ENCODE results near the gene PLEKHM3. TPM values are rescaled to one million over a fixed set of nuclear protein-coding genes. Genes with fewer than 3 reads are reported as not detected.

The PLEKHM3 gene
- total and polyA plus RNA-seq, 2 of the 13 experiments (the other 11 are each of a cell fraction or from before 2014, with no cell fraction given) = 4.5 to 4.7 TPM

DNA sequence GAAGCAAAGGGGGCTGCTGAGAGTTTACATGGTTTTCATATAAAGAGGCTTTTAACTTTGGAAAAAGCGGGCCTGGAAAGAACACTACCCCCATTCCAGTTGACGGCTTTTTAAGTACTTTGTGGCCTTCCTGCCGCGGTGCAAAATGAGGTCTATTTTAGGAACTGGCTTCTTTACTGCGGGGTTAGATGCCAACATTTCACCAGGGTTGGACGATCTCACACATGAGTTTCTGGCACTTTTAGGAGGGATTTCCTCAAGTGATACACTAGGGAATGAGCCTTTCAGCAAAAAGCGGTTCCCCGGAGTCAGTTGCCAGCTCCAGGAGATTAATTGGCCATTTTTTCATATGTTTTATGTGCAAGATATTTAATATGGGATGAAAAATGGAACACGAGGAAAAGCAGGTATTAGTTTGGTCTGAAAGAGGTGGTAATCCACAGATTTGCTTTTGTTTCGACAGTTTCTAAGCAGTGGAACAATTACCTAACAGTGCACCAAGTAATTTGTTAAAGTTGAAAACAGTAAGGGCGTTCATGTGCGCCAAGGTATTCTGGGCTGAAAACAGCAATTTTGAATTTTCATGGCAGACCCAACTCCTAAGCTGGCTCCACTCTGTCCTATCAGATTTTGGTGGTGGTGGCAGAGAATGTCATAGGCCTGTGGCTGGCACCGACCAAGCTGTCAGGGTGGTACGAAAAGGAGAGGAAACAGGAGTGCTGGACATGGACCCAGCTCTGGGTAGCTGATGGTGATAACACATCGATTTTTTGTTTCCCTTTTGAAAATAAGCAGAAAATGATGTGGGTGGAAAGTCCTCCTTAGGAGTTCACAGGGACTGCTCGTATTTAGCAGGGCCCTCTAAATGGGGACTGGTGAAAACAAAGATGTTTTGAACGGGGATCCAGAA is 200.0 kb downstream of the PLEKHM3 start:
- Histone ChIP-seq H3K36me3 (replicated peaks in 1 of 2; ENCODE audit: control insufficient read depth in 1 of 2, insufficient read depth in 2 of 2, low read length in 2 of 2) (no peaks in the 10 kb centered on the region), H3K9ac (ENCODE audit: insufficient read depth, low read depth, low read length) (no peak overlapping the region), H4K20me1 (ENCODE audit: insufficient read depth, low read length) (no peaks in the 10 kb centered on the region), H3K27me3 (ENCODE audit: control insufficient read depth in 1 of 2, insufficient read depth in 2 of 2, low read length in 2 of 2) (no peaks in the 10 kb centered on the region), H3K4me3 (replicated peaks in 1 of 3; ENCODE audit: insufficient read depth in 1 of 3, low read depth in 2 of 3, low read length in 3 of 3) (no peak overlapping the region), H3K79me2 (ENCODE audit: insufficient read depth, low read length) (no peaks in the 10 kb centered on the region), H3K27ac (ENCODE audit: extremely low read length, insufficient read depth, low read length) (peak overlapping the region; percentile 3), H2AFZ (ENCODE audit: low read length) (no peak overlapping the region), H3K4me2 (ENCODE audit: low read depth, low read length) (no peak overlapping the region), H3K4me1 (ENCODE audit: insufficient read depth, low read length) (peaks cover 100% of the 10 kb centered on the region), H3K9me3 (ENCODE audit: low read length) (no peaks in the 10 kb centered on the region)
- 95% methylated on average over 17 of the region's 17 CpGs for WGBS (ENCODE audit: low lambda C conversion rate)
- ChIA-PET CTCF (ENCODE audit: low intra/inter-chr PET ratio, low total read pairs) (no interaction called here), POLR2A (interaction anchor here (0.6 to 11.4 kb wide), 6 partner anchors 14 to 101 kb away, joined by 3 to 204 read pairs (median 6); partner anchors contain the start of gene FZD5)
- ATAC-seq (no peak), FAIRE-seq (no peak), DNase-seq (ENCODE audit: low spot score) (no peak)
- no TSS peak for BruUV-seq (replicated peaks)
- intact Hi-C loops (cut with micrococcal nuclease; ENCODE audit: unreplicated experiment) (loop anchor here (5.0 to 10.0 kb wide), 2 partner anchors 200 to 207 kb away; partner anchors contain the start of gene METTL21A), in situ Hi-C loops (cut with HindIII; ENCODE audit: extremely low pct_ligation_motif_present, low pct_unique_long_range_greater_than_20kb) (loop anchor here (5.0 kb wide), 1 partner anchor 58 kb away; the partner anchor contains the start of gene FZD5)
- TF ChIP-seq NPAS2 (CRISPR knock-in tag; IDR thresholded peaks at IDR 0.05; ENCODE audit: borderline replicate concordance) = no peak
- TF ChIP-seq CBFB (CRISPR knock-in tag; IDR thresholded peaks at IDR 0.05) = no peak
- TF ChIP-seq, protein P1, sequence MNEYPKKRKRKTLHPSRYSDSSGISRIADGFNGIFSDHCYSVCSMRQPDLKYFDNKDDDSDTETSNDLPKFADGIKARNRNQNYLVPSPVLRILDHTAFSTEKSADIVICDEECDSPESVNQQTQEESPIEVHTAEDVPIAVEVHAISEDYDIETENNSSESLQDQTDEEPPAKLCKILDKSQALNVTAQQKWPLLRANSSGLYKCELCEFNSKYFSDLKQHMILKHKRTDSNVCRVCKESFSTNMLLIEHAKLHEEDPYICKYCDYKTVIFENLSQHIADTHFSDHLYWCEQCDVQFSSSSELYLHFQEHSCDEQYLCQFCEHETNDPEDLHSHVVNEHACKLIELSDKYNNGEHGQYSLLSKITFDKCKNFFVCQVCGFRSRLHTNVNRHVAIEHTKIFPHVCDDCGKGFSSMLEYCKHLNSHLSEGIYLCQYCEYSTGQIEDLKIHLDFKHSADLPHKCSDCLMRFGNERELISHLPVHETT (CRISPR knock-in tag; conservative IDR thresholded peaks at IDR 0.05) = no peak
- 0 out of 2 replicates have a peak, but pooled peaks have one; percentile 11 for TF ChIP-seq SALL1 (CRISPR knock-in tag; IDR thresholded peaks at IDR 0.05)
- 0 out of 2 replicates have a peak, but pooled peaks have one; percentile 6 for TF ChIP-seq CCDC6 (CRISPR knock-in tag; IDR thresholded peaks at IDR 0.05)
- TF ChIP-seq SCMH1 (CRISPR knock-in tag; IDR thresholded peaks at IDR 0.05; ENCODE audit: borderline replicate concordance) = no peak
- TF ChIP-seq ZNF737 (CRISPR knock-in tag; IDR thresholded peaks at IDR 0.05; ENCODE audit: borderline replicate concordance) = no peak
- no peak for TF ChIP-seq LCORL (IDR thresholded peaks at IDR 0.05)
- peak; percentile 51 for TF ChIP-seq LCORL (CRISPR knock-in tag; IDR thresholded peaks at IDR 0.05)
- TF ChIP-seq, protein P2, sequence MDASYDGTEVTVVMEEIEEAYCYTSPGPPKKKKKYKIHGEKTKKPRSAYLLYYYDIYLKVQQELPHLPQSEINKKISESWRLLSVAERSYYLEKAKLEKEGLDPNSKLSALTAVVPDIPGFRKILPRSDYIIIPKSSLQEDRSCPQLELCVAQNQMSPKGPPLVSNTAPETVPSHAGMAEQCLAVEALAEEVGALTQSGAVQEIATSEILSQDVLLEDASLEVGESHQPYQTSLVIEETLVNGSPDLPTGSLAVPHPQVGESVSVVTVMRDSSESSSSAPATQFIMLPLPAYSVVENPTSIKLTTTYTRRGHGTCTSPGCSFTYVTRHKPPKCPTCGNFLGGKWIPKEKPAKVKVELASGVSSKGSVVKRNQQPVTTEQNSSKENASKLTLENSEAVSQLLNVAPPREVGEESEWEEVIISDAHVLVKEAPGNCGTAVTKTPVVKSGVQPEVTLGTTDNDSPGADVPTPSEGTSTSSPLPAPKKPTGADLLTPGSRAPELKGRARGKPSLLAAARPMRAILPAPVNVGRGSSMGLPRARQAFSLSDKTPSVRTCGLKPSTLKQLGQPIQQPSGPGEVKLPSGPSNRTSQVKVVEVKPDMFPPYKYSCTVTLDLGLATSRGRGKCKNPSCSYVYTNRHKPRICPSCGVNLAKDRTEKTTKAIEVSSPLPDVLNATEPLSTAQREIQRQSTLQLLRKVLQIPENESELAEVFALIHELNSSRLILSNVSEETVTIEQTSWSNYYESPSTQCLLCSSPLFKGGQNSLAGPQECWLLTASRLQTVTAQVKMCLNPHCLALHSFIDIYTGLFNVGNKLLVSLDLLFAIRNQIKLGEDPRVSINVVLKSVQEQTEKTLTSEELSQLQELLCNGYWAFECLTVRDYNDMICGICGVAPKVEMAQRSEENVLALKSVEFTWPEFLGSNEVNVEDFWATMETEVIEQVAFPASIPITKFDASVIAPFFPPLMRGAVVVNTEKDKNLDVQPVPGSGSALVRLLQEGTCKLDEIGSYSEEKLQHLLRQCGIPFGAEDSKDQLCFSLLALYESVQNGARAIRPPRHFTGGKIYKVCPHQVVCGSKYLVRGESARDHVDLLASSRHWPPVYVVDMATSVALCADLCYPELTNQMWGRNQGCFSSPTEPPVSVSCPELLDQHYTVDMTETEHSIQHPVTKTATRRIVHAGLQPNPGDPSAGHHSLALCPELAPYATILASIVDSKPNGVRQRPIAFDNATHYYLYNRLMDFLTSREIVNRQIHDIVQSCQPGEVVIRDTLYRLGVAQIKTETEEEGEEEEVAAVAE (CRISPR knock-in tag; IDR thresholded peaks at IDR 0.05; ENCODE audit: borderline replicate concordance) = no peak
- no peak for TF ChIP-seq MLLT10 (CRISPR knock-in tag; IDR thresholded peaks at IDR 0.05)
- no peak for TF ChIP-seq ZNF383 (CRISPR knock-in tag; IDR thresholded peaks at IDR 0.05; ENCODE audit: borderline replicate concordance)
- TF ChIP-seq, protein P3, sequence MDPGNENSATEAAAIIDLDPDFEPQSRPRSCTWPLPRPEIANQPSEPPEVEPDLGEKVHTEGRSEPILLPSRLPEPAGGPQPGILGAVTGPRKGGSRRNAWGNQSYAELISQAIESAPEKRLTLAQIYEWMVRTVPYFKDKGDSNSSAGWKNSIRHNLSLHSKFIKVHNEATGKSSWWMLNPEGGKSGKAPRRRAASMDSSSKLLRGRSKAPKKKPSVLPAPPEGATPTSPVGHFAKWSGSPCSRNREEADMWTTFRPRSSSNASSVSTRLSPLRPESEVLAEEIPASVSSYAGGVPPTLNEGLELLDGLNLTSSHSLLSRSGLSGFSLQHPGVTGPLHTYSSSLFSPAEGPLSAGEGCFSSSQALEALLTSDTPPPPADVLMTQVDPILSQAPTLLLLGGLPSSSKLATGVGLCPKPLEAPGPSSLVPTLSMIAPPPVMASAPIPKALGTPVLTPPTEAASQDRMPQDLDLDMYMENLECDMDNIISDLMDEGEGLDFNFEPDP (CRISPR knock-in tag; conservative IDR thresholded peaks at IDR 0.05) = 0 out of 2 replicates have a peak, but pooled peaks have one; percentile 53

All from HepG2 (cell line).